ENCODE measurements around the gene CYP4F2. TPM values are rescaled to one million over a fixed set of nuclear protein-coding genes. Genes with fewer than 3 reads are reported as not detected.

Gene CYP4F2
- total and polyA plus RNA-seq, 10 of the 15 experiments (the other 5 are each of a cell fraction or from before 2014, with no cell fraction given), result 0.08 to 3.5 (median 0.63) TPM

DNA sequence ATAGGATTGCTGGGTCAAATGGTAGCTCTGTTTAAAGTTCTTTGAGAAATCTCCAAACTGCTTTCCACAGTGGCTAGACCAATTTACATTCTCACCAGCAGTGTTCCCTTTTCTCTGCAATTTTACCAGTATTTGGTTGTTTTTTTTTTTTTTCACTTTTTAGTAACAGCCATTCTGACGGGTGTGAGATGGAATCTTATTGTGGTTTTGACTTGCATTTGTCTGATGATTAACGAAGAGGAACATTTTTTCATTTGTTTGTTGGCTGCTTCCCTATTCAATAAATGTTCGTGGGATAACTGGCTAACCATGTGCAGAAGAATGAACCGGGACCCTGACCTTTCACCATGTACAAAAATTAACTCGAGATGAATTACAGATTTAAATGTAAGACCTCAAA is 31.2 kb downstream of the CYP4F2 start:
- Histone ChIP-seq H3K79me2 (ENCODE audit: control insufficient read depth, insufficient read depth, low read length) (no peaks in the 10 kb centered on the region), H3K4me1 (ENCODE audit: control insufficient read depth, insufficient read depth, low read length) (no peaks in the 10 kb centered on the region), H4K20me1 (ENCODE audit: control insufficient read depth, insufficient read depth) (no peaks in the 10 kb centered on the region), H3K9ac (ENCODE audit: control insufficient read depth, insufficient read depth, low read length) (no peak overlapping the region), H3K4me2 (ENCODE audit: control insufficient read depth, insufficient read depth) (no peak overlapping the region), H3K27ac (ENCODE audit: control insufficient read depth, insufficient read depth) (no peak overlapping the region), H3K27me3 (replicated peaks in 1 of 2; ENCODE audit: control insufficient read depth in 2 of 2, insufficient read depth in 2 of 2, low read length in 1 of 2) (no peaks in the 10 kb centered on the region), H3K4me3 (no peak overlapping the region), H3K9me3 (replicated peaks; ENCODE audit: control insufficient read depth, insufficient read depth, low read length) (no peaks in the 10 kb centered on the region), H2AFZ (ENCODE audit: control insufficient read depth, low read depth, low read length) (no peak overlapping the region), H3K36me3 (ENCODE audit: control insufficient read depth in 2 of 2, insufficient read depth in 2 of 2, low read length in 1 of 2) (no peaks in the 10 kb centered on the region)
- ChIA-PET RAD21 (ENCODE audit: unreplicated experiment) (no interaction called here), CTCF (no interaction called here), POLR2A (no interaction called here), SMC1A (ENCODE audit: uncharacterized antibody, unreplicated experiment) (no interaction called here)
- 8% methylated on average over 5 of the region's 5 CpGs for WGBS (ENCODE audit: insufficient coverage, insufficient replicate concordance, low lambda C conversion rate, missing lambda C conversion rate)
- DNase-seq (ENCODE audit: low read depth, low spot score), result no peak
- BruUV-seq (replicated peaks), result no TSS peak
- FAIRE-seq, result no peak
- TF ChIP-seq NFXL1 (IDR thresholded peaks at IDR 0.05; ENCODE audit: borderline replicate concordance) (no peak), BACH1 (IDR thresholded peaks at IDR 0.05; ENCODE audit: borderline replicate concordance) (no peak), CBX3 (IDR thresholded peaks at IDR 0.05; ENCODE audit: borderline replicate concordance, low read depth) (no peak), EGR1 (IDR thresholded peaks at IDR 0.05; ENCODE audit: borderline replicate concordance in 1 of 2, low read depth in 2 of 2, low read length in 2 of 2) (no peak), JUNB (IDR thresholded peaks at IDR 0.05) (no peak), MEF2B (IDR thresholded peaks at IDR 0.05; ENCODE audit: partially characterized antibody, poor library complexity, severe bottlenecking) (no peak), RAD51 (IDR thresholded peaks at IDR 0.05) (no peak), CBFB (IDR thresholded peaks at IDR 0.05; ENCODE audit: low read depth) (no peak), IRF4 (IDR thresholded peaks at IDR 0.05; ENCODE audit: low read depth, low read length) (no peak), MTA3 (IDR thresholded peaks at IDR 0.05; ENCODE audit: borderline replicate concordance, low read length) (no peak)
- TF ChIP-seq, protein P1, sequence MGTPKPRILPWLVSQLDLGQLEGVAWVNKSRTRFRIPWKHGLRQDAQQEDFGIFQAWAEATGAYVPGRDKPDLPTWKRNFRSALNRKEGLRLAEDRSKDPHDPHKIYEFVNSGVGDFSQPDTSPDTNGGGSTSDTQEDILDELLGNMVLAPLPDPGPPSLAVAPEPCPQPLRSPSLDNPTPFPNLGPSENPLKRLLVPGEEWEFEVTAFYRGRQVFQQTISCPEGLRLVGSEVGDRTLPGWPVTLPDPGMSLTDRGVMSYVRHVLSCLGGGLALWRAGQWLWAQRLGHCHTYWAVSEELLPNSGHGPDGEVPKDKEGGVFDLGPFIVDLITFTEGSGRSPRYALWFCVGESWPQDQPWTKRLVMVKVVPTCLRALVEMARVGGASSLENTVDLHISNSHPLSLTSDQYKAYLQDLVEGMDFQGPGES (IDR thresholded peaks at IDR 0.05), result no peak
- TF ChIP-seq, protein P2, sequence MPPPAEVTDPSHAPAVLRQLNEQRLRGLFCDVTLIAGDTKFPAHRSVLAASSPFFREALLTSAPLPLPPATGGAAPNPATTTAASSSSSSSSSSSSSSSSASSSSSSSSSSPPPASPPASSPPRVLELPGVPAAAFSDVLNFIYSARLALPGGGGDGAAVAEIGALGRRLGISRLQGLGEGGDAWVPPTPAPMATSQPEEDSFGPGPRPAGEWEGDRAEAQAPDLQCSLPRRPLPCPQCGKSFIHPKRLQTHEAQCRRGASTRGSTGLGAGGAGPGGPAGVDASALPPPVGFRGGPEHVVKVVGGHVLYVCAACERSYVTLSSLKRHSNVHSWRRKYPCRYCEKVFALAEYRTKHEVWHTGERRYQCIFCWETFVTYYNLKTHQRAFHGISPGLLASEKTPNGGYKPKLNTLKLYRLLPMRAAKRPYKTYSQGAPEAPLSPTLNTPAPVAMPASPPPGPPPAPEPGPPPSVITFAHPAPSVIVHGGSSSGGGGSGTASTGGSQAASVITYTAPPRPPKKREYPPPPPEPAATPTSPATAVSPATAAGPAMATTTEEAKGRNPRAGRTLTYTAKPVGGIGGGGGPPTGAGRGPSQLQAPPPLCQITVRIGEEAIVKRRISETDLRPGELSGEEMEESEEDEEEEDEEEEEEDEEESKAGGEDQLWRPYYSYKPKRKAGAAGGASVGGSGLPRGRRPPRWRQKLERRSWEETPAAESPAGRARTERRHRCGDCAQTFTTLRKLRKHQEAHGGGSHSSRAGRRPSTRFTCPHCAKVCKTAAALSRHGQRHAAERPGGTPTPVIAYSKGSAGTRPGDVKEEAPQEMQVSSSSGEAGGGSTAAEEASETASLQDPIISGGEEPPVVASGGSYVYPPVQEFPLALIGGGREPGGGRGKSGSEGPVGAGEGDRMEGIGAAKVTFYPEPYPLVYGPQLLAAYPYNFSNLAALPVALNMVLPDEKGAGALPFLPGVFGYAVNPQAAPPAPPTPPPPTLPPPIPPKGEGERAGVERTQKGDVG (CRISPR knock-in tag; IDR thresholded peaks at IDR 0.05), result no peak
- TF ChIP-seq, protein P3, sequence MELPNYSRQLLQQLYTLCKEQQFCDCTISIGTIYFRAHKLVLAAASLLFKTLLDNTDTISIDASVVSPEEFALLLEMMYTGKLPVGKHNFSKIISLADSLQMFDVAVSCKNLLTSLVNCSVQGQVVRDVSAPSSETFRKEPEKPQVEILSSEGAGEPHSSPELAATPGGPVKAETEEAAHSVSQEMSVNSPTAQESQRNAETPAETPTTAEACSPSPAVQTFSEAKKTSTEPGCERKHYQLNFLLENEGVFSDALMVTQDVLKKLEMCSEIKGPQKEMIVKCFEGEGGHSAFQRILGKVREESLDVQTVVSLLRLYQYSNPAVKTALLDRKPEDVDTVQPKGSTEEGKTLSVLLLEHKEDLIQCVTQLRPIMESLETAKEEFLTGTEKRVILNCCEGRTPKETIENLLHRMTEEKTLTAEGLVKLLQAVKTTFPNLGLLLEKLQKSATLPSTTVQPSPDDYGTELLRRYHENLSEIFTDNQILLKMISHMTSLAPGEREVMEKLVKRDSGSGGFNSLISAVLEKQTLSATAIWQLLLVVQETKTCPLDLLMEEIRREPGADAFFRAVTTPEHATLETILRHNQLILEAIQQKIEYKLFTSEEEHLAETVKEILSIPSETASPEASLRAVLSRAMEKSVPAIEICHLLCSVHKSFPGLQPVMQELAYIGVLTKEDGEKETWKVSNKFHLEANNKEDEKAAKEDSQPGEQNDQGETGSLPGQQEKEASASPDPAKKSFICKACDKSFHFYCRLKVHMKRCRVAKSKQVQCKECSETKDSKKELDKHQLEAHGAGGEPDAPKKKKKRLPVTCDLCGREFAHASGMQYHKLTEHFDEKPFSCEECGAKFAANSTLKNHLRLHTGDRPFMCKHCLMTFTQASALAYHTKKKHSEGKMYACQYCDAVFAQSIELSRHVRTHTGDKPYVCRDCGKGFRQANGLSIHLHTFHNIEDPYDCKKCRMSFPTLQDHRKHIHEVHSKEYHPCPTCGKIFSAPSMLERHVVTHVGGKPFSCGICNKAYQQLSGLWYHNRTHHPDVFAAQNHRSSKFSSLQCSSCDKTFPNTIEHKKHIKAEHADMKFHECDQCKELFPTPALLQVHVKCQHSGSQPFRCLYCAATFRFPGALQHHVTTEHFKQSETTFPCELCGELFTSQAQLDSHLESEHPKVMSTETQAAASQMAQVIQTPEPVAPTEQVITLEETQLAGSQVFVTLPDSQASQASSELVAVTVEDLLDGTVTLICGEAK (IDR thresholded peaks at IDR 0.05; ENCODE audit: borderline replicate concordance), result no peak
- TF ChIP-seq, protein P4, sequence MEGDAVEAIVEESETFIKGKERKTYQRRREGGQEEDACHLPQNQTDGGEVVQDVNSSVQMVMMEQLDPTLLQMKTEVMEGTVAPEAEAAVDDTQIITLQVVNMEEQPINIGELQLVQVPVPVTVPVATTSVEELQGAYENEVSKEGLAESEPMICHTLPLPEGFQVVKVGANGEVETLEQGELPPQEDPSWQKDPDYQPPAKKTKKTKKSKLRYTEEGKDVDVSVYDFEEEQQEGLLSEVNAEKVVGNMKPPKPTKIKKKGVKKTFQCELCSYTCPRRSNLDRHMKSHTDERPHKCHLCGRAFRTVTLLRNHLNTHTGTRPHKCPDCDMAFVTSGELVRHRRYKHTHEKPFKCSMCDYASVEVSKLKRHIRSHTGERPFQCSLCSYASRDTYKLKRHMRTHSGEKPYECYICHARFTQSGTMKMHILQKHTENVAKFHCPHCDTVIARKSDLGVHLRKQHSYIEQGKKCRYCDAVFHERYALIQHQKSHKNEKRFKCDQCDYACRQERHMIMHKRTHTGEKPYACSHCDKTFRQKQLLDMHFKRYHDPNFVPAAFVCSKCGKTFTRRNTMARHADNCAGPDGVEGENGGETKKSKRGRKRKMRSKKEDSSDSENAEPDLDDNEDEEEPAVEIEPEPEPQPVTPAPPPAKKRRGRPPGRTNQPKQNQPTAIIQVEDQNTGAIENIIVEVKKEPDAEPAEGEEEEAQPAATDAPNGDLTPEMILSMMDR (IDR thresholded peaks at IDR 0.05 in 2 of 3, conservative IDR thresholded peaks at IDR 0.05 in 1 of 3; ENCODE audit: control insufficient read depth in 2 of 3, extremely low read depth in 1 of 3, insufficient read depth in 1 of 3, low read depth in 3 of 3, low read length in 3 of 3), result no peak
- no peak for ATAC-seq
- in situ Hi-C loops (cut with MboI) (no loop called here), intact Hi-C loops (cut with micrococcal nuclease; ENCODE audit: unreplicated experiment) (no loop called here)

All from GM12878 (cell line).